ENCODE results near the gene DOLPP1.
A peak's percentile ranks its signal among the peaks of the same experiment; 100 is the strongest.
"Not testable (repeated sequence)": the region's sequence is repeated elsewhere in the genome, so short reads cannot be mapped to it uniquely, and the experiment has no call there.

The DOLPP1 gene

DNA sequence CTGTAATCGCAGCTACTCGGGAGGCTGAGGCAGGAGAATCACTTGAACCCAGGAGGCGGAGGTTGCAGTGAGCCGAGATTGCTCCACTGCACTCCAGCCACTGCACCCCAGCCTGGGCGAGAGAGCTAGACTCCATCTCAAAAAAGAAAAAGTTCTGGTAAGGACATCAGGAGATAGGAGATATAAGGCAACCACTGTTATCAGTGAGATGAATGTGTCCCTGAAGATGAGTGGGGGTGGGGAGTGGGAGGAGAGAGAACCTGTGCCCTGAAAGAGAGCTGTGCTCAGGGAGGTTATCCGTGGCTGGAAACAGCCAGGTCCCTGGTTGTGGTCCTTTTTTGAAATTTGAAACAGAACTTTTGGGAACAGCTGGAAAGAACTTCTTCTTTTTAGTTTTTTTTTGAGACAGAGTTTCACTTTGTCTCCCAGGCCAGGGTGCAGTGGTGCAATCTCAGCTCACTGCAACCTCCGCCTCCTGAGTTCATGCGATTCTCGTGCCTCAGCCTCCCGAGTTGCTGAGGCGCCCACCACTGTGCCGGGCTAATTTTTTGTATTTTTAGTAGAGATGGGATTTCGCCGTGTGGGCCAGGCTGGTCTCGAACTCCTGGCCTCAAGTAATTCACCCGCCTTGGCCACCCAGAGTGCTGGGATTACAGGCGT lies 32.9 kb downstream of the DOLPP1 start:
- DNase-seq: no peak

DNA sequence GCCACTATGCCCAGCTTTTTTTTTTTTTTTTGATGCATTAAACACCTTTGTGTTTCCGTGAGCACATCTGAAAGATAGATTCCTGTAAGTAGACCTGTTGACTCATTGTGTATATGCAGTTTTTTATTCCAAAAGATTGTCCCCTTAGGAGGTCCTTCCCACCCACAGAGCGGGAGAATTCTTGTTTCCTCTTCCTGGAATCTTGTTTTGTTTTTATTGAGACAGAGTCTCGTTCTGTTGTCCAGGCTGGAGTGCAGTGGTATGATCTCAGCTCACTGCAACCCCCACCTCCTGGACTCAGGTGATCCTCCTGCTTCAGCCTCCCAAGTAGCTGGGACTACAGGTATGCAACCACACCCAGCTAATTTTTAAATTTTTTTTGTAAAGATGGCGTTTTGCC lies 37.9 kb downstream of the DOLPP1 start:
- DNase-seq: no peak

DNA sequence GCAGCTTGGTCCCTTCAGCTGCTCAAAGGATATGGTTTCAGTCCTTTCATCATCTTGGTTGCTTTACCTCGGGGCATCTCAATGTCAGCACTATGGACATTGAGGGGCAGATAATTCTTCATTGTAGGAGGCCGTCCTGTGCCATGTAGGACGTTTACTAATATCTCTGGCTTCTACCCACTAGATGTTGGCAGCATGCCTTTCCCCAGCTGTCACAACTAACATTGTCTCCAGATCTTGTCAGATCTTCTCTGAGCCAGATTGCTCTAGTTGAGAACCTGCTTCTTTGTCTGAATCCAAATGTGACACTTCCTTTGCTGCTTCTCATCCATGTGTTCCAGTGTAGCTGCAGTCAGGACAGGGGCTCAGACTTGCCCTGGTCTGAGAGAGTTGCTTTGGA lies 40.6 kb downstream of the DOLPP1 start:
- DNase-seq: no peak

GRCh38 chr9:129122133-129122532 lies 41.2 kb downstream of the DOLPP1 start:
- no peak for DNase-seq

- DNase-seq: not testable (repeated sequence)
Observed at GRCh38 chr9:129122976-129123375, 42.1 kb downstream of the DOLPP1 start.

DNA sequence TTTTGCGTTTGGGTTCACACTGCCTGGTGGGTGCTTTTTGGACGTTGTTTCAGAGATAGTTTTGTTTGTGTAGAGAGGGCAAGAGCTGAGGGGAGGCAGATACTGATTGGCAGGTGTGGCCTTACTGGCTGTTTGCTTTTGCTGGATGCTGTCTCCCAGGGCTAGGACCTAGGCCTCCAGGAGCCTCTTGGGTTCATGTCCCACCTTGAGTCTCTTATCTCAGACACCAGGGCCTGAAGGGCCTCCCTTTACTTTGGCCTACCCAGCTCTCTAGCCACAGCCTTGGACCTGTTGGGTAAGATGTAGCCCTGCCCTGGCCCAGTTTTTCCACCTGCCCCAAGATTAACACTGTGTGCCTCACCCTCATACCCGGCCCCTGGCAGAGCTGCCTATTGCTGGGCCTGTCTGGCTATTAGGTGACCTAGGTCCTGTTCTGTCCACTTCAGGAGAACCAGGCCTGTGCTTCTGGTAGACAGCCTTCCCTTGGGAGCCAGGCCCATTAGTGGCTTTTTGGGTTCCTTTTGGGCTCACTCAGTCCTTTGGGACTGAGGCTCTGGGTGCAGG lies 43.7 kb downstream of the DOLPP1 start:
- DNase-seq: no peak

DNA sequence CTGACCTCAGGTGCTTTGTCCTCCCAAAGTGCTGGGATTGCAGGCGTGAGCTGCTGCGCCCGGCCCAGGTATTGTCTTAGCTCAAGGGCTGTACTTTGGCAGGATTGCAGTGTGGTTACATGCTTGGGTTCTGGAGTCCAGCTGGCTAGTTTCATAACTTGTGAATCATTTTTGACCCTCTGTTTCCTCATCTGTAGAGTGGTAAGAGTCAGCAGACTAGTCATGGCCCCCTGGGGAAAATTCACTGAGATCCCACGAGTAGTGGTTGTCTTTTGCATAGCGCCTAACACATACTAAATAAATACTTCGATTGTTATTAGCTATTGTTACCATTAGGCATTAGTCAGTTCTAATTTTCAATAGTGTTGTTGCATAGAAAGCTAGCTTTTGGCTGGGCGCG lies 44.6 kb downstream of the DOLPP1 start:
- DNase-seq: no peak

- DNase-seq: no peak
Observed at GRCh38 chr9:129126749-129127618, 46.1 kb downstream of the DOLPP1 start.

- DNase-seq: no peak
Observed at GRCh38 chr9:129128689-129129088, 47.8 kb downstream of the DOLPP1 start.

DNA sequence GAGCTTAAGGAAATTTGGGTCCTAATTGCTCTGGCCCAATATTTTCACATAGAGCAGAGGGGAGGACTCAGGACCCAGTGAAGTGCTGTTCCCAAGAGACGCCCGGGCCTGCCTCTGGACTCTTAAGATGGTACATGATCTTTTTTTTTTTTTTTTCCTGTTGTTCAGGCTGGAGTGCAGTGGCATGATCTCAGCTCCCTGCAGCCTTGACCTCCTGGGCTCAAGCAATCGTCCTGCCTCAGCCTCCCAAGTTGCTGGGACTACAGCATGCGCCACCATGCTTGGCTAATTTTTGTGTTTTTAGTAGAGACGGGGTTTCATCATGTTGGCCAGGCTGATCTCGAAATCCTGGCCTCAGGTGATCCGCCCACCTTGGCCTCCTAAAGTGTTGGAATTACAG lies 49.4 kb downstream of the DOLPP1 start:
- not testable (repeated sequence) for DNase-seq

- DNase-seq: no peak
Observed at GRCh38 chr9:129130791-129131190, 49.9 kb downstream of the DOLPP1 start.

DNA sequence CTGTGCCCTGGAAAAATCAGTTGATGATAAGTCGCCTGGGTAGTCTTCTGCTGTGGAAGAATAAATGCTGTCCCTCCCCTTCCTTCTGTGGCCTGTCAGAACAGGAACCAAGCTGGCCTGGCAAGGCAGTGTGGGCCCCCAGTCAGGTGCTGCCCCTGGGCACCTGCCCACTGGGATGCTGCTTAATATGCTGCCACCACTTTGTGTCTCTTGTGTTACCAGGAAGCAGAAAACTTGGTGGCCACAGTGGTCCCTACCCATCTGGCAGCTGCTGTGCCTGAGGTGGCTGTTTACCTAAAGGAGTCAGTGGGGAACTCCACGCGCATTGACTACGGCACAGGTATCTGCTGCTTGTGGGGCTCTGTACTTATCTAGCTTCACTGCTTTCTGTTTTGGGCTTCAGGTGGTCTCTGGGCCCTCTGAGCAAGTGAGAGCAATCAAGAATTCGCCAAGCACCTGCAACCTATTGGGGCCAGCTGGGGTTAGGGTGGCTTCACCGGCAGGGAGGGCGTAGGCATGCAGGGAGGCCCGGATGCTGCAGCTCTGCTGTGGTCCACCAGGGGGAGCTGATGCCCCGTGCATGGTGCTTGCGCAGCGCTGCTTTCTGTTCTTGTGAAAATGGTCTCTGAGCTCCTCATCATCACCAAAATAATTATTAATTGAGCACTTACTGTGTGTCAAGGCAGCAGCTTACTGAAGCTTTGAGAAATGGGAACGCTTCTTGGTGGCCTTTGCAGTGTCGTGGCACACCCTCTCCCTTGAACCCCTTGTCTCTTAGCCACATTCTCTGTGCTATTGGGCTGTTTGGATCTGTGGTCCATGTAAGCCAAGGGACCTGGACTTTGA lies 50.6 kb downstream of the DOLPP1 start:
- peak; percentile 69 for DNase-seq

- no peak for DNase-seq
Observed at GRCh38 chr9:129133082-129133481, 52.2 kb downstream of the DOLPP1 start.

- DNase-seq: no peak
Observed at GRCh38 chr9:129135476-129135875, 54.6 kb downstream of the DOLPP1 start.

DNA sequence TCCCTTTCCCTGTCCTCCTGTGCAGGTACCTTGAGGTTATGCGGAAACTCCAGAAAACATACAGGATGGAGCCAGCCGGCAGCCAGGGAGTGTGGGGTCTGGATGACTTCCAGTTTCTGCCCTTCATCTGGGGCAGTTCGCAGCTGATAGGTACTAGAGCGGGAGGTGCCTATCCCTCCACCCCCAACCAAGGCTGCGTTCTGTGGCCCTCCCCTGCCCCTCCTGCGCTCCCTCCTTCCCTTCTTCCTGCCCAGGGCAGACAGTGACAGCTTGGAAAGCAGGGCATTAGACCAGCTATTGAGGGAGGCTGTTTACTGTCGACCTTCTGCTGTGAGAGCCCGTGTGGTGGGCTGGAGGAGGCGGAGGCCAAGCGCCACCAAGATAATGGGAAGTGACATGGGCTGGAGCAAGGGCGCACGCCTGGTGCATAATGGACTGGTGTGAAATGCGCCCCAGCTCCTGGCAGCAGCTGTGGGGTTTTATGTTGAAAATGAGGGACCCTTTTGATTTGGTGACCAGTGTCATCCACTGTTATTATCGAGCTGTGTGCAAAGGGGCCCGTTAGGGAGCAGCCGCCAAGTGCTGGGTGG lies 55.6 kb downstream of the DOLPP1 start:
- no peak for DNase-seq

DNA sequence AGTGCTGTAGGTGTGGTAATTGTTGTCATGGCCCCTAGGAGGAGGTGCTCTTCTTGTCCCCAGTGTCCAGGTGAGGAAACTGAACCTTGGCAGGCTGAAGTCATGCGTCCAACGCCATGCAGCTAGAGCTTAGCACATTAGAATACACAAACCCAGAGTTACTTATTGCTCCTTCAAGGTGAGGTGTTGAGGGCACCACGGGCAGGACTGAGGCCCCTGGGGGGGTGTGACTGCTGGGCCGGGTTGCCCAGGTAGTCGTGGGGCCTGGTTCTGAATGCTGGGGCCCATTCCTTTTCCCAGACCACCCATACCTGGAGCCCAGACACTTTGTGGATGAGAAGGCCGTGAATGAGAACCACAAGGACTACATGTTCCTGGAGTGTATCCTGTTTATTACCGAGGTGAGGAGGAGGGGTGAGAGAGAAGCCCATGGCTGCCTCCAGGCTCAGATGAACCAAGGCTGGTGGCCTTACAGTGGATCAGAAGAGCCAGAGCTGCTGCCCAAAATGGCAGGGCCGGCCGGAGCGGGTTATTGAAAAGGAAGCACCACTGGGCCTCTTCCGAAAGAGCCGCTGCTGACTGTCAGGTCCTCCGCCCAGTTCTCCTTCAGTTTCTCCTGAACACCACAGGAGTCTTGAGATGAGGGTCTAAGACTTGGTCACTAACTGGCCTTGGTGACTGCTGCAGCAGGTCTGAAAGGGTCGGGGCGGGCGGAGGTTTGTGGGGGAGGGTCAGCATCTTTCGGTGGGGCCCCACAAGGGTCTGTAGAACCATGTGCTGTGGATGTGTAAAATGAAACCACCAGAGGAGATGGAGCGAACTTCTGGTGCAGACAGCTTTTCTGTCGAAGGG lies 56.6 kb downstream of the DOLPP1 start:
- DNase-seq: no peak

- no peak for DNase-seq
Observed at GRCh38 chr9:129138144-129138462, 57.2 kb downstream of the DOLPP1 start.

DNA sequence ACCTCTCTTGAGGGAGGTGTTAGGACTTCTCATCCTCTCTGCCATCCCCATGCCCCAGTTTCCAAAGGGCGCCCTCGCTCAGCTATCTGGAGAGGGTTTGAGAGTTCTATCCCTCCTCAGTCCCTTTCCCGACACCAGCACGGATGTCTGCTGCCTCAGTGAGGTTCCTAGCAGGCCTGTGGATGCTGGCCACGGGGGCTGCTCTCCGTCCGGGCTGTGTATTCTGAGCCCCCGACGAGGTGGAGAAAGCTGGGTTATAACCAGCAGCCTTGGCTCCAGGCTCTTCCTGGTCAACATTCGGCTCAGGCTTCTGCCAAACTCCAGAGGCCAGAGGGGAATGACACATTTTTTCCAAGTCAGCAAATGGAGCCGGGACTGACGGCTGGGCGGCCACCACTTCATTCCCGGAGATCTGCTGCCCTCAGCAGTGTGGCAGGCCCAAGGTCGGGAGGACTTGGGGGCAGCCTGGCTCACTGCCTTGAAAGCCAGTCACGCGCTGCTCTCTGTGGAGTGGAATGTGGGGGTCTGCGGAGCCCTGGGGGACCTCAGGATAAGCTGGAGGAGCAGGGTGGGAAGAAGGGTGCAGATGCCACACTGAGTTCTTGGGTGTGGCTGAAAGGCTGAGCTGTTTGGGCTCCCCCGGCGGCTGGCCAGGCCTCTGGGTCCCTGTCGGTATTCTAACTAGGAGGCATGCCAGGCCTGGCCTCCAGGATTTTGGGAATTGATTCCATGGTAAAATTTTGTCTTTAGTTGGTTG lies 57.7 kb downstream of the DOLPP1 start:
- no peak for DNase-seq

DNA sequence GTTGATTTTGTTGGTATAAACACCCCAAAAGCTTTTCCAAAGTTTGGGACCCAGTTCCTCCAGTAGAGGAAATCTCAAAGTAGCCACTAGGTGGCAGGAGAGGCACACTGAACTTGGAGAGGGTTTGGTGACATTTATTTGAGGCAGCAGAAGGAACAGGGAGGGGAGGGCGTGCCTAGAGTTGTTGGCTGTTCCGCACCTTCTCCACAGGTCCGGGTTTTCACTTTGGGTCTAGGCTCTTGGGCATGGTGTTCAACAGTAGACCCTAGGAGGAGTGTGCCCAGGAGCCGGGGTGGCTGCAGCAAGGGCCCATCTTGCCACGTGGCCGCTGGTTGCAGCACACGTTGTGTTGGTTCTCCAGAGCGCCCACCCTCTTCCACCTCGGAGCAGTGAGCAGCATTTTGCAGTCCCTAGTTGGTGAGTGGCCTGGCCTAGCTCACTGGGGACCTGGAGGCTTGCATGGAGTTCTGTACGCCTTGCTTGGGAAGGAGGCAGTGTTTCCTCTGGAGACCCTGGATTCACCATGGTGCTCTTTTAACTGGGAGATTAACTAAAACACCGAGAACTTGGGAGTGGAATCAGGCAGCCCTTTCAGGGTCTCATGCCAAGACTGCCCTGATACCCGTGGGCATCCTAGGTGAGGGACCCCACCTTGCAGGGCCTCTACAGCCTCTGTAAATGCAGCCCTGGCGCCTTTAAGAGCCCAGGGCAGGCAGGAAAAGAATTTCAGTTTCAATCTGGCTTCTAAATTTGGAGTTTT lies 58.5 kb downstream of the DOLPP1 start:
- peak; percentile 90 for DNase-seq

DNA sequence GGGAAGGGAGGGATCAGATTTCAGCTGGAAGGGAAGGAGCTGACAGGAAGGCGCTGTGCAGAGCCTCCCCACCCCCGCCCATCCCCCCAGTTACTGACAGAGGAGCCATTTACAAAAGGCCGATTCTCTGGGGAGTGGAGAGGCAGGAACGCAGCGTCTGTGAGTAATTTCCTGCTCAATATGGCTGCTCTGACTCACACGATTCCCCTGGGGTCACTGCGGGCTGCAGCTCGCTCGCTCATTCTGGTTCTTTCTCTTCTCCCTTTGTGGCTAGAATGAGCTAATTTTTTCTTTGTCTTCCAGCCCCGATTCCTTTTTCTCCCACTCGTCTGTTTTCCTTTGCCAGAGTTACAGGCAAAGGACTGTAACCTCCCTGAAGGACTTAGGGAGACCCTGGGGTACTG lies 59.1 kb downstream of the DOLPP1 start:
- DNase-seq: peak; percentile 100

Measured in NCI-H69 (cell line).